T-helper 2 cell treated with Interferon-gamma antibody and Interleukin-4, amounts not matched to agents 100 ng/mL and 5 ng/mL, for 36 hours (primary cell): Measurements from ENCODE around the gene SFXN5. TPM values are rescaled to one million over a fixed set of nuclear protein-coding genes. Genes with fewer than 3 reads are reported as not detected.

Experiments
- intact Hi-C: fragments of 100-400 bp; cut with micrococcal nuclease; formaldehyde crosslinking; loops from one replicate; pipeline ENCODE4 v1.15.1; 2023
- total RNA-seq: library from RNA; stranded (reverse); gene quantifications from 2 replicates; pipeline ENCODE4 v1.2.3, GENCODE V29; 2022

SFXN5 gene
- total RNA-seq, 1 donor from 2014 or later = 13.7 TPM

DNA sequence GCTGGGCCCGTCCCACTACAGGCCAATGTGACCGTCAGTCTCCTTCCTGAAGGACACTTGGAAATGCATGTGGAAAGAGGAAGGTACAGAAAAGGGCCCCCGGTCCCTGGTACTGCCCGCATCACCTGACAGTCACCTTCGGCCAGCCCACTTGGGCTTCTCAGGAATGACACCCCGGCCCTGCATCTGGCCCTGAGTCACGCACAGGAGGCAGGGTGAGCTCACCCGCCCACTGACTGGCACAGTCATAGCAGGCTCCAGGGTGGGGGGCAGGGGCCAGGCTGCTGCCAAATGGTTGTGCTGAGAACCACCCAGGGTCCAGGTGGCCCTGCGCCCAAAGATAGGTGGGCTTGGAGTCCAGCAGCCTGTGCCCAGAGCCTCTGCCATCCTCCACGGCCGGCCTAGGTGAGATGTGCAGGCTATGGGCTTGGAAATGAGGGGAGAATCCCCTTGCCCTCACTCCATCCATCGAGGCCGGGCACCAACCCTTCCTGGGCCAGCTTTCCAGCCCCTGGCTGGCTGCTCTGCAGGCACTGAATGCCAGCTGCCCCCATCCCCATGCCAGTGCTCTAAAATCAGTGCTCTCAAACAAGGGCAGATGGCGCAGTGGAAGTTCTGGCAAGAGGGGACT is 140.1 kb downstream of the SFXN5 start:
- intact Hi-C loops = no loop called here

DNA sequence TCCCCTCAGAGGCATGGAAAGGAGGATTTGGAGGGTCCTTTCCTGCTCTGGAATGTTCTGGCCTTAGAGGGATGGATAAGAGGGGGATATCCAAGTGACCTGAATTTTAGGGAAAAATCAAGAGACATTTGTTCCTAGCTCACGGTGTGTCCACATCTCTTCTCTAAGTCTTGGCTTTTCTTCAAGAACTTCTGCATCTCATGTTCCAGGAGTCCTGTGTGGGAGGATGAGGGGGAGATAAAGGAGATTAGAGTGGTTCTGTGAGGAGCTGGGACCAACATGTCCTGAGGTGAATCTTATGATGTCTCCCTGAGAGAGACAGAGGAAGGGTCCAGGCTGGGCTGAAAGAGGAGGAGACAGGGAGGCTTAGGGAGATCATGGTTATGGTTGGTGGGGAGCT is 142.5 kb downstream of the SFXN5 start:
- intact Hi-C loops = no loop called here

DNA sequence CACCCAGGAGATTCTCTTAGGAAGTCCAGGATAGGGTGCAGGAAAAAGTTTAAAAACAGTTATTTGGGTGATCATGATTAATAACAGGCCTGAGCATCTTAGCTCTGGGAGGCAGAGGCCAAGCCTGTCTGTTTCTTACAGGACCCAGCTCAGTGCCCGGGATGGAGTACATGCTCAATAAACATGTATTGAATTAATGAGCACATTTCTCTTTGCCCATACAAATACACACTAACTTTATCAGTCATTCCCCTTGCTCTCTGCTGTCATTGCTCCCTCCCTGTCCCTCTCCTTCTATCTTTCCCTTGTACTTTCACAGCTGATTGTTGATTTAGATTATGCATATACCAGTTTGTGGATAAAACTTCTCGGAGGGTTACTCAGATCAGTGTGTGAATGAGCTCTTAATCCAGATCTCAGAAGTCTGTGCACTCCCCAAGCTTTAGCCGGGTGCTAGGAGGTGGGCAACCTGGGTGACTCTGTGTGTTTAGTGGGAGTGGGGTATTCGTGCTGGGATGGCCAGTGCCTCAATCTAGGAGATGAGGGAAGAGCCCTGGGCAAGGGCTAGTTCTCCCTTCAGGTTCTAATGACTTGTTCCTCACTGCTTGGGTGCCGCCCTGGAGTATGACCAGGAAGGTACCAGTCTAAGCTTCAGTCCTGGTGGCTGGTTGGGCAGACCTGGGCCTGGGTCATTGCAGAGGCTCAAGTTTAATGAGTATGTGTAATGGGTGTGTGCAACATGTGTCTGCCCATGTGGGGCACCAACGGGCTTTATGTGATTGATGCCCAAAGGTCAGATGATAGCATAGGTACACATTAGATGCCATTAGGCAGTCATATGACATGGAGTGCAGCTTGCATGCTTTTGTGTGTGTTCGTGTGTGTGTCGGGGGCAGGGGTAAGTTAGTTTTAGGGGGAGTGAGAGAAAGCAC is 143.6 kb downstream of the SFXN5 start:
- intact Hi-C loops = no loop called here

DNA sequence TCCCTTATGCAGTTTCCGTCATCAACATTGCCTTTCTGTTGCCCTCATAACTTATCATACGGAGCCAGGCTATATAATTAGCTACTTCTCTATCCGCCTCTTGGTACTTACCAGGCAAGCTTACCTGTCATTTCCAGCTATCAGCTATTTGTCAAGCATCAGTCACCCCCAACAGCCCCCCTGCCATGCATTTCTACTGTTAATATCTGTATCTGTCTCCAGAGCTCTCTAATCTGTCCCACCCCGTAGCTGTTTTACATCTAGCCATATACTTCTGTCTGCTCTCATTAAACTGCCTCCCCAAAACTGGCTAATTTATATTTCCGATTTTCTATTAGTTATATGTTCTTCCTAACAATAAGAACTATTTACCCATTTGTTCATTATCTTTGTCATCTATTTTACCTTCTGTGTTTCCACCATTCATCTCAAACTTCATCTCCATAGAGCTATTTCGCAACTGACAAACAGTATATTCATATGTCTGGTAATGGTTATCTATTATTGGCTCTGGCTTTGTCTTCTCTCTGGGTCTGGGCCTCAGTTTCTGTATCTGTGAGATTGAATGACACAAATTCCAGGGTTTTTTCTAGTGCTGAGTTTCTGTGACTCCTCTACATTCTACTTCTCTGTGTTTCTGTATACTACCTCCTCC is 144.6 kb downstream of the SFXN5 start:
- intact Hi-C loops = no loop called here

- intact Hi-C loops = no loop called here
Measured at GRCh38 chr2:72926368-72926767, 145.1 kb downstream of the SFXN5 start.

GRCh38 chr2:72925328-72925943 is 146.1 kb downstream of the SFXN5 start:
- intact Hi-C loops = no loop called here

DNA sequence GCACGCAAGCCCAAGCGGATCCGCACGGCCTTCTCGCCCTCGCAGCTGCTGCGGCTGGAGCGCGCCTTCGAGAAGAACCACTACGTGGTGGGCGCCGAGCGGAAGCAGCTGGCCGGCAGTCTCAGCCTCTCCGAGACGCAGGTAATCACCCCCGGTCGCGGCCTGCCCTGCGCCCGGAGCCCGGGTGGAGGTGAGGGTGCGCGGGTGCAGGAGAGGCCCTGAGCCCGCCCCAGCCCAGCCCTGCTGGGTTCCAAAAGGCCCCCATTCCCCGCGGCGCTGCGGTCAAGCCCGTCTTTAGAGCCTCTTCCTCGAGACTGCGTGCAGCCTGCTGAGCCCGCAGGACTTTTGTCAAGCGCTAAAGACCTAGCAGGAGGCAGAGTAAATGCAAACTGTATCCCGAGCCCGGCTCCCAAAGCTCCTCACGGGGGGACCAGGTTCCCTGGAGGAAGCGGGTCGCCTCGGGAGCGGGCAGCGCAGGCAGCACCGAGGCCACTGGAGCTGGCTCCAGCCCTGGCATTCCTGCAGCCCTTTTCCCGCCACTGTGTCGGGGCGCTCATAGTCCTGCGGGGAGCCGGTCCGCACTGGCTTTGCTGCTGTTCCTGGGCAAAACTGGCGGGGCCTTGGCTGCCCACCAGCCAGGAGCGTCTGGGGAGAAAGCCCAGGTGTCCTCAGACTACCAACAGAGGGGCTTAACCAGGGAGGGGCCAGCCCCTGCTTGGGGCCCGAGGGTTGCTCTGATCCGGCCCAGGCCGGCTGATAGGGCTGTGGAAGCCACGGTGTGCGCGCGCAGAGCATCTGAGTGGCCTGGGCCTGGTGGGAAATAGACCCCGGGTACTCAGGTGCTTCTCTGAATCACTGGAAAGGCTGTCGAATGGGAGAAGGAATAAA is 146.9 kb downstream of the SFXN5 start:
- intact Hi-C loops = no loop called here

- intact Hi-C loops = no loop called here
Measured at GRCh38 chr2:72923833-72924352, 147.6 kb downstream of the SFXN5 start.

DNA sequence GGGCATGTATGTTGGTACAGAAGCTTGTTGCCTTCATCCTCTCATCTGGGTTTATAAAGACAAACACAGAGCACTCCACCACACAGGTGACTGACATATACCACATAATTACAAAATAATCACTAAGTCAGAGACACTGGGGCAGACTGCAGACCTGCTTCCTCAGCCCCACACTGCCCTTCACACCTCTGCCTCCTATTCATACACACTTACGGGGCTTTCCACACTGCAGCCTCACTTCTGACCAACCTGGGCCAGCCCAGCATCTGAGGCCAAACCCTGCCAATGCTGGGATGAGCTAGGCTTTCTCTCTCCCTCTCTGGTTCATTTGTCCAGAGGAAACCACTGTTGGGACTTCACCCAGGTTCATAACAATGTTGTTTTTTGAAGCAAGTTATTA is 149.7 kb downstream of the SFXN5 start:
- intact Hi-C loops = no loop called here

DNA sequence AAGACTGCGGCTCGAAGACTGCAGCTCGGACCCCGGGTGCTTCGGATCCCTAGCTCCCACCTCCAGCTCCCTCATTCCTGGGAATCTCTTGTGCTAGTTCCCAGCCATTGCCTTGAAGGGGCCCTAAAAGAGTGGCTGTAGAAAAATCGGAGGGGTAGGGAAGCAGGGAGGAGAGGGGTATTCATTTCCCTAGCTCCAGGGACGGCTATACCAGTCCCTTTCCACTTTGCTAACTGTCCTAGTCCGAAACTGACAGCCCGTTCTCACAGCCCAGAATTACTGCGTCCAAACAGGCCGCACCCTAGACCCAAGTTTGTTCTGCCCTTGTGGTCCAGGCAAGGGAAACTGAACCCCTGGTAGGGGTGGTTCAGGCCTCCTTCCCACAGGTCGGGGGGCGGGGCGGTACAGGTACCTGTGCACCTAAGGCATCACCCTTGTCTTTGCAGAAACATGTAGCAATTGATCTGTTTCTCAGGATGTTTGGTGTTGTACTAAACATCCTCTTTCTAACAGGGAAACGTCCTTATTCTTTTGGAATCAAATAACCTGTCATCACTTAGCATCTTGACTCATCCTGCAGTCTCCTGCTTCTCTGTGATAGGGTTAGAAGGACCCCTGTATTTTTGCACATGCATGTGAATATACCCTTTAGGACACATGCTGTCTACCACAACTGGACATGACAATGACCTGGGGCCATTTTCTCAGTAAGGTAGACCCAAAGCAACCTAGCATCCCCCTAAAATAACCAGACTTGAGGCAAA is 150.2 kb downstream of the SFXN5 start:
- intact Hi-C loops = no loop called here

DNA sequence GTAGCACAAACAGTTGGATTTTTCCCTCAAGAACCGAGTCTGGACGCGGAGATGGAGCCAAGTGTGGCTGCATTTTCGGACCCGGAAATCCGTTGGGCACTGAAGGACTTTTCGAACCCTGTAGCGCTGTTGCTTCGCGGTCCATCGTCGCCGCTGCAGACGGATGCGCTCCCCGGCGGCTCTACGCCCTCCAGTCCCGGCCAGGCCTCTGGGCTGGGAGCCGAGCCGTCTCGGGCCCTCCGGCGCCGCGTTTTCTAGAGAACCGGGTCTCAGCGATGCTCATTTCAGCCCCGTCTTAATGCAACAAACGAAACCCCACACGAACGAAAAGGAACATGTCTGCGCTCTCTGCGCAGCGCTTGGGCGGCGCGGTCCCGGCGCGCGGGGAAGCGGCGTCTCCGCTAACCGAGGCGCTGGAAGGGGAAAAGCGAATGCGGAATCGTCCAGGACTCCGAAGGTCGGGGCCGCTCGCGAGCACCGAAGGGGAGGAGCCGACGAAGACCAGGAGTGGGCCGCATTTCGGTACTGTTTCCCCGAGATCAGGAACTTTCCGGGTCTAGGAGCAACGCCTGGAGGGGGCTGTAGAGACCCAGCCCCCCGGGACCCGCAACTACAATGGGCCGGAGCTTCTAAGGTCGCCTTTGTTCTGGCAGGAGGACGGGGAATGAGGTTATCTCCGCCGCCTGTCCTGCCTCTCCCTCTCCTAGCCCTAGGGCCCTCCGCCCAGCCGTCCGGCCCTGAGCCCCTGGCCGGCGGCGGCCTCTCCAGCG is 151.0 kb downstream of the SFXN5 start:
- intact Hi-C loops = no loop called here

DNA sequence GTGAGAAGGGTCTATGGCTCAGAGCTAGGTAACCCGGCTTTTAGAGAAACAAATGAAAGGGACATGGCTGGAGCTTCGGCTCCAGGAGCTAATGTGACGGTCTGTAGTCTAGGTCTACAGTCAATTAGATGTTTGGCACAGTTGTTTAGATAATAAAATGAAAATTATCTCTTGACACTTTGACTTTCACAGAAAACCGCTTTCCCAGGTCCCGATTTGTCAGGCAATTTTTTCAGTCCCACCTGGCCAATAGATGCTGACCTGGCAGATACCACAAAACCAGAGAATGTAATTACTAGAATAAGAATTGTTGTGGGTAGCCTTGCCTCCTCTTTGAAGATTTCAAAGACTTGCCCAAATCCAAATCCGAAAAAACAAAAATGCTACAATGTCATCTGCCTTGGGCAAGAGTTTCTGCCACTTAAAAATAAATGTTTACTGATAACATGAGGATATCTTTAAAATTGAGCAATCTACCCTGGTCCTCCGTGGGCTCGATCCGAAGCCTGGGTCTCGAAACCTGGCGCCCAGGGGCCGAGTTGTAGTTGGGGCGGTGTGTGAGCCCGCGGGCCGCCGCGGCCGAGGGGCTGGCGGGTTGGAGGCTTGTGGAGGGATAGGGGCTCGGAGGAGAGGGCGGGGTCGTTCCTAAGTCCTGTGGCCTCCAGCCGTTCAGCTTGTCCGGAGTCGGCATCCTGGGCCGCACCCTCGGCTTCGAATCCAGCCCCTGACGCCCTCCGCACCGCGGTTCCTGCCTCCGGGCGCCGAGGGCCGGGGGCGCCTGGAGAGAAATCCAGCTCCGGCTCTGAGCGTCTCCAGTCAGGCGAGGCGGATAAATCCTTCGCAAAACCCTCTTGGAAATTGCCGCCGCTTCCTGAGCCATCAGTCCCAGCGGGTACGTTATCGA is 151.8 kb downstream of the SFXN5 start:
- intact Hi-C loops = loop anchor here (5.0 kb wide), 1 partner anchor 772 kb away; the partner anchor contains the start of gene CYP26B1

DNA sequence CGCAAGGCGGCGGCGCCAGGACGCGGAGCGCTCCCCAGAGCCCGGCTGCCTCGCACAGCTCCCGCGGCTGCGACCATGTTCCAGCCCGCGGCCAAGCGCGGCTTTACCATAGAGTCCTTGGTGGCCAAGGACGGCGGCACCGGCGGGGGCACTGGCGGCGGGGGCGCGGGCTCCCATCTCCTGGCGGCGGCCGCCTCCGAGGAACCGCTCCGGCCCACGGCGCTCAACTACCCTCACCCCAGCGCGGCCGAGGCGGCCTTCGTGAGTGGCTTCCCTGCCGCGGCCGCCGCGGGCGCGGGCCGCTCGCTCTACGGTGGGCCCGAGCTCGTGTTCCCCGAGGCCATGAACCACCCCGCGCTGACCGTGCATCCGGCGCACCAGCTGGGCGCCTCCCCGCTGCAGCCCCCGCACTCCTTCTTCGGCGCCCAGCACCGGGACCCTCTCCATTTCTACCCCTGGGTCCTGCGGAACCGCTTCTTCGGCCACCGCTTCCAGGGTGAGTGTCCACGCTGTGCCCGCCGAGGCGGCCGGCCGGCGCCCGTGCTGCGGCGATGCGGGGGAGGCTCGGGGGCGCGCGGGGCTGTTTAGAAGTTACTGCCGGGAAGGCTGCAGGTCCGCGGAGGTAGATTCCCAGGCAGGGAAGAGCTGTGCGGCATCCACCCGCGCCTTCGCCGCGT is 153.5 kb downstream of the SFXN5 start:
- intact Hi-C loops = loop anchor here (5.0 kb wide), 1 partner anchor 771 kb away; the partner anchor contains the start of gene CYP26B1

DNA sequence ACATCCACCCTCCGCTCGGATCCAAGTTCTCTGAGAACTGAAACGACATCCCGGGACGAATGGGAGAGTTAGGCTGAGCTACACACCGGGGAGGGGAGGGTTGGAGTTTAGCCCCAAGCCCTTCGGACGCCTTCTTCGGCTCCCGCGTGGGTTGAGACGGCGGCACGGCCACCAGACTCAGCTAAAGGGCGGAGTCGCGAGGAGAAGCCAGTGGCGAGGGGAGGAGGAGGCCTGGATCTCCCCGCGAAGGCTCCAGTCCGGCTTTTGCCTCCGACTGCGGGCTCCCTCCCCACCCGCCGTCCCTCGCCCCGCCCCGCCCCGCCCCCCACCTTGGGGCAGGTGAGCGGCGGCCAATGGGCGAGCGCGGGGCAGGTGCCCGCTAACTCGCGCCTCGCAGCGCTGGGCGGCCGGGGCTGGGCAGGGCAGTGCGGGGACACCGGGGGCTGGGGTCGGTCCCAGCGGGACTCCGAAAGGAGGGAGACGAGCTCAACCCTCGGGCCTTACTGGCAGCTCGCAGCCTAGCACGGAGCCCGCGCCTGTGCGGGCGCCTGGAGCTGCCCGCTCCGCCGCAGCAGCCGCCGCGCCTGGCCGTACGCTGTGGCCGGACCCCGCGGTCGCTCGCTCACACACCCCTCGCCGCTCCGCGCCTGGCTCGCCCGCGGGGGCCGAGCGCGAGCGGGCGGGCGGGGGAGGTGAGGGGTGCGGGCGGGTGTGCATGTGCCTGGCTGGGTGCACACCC is 154.2 kb downstream of the SFXN5 start, which contains the start of gene EMX1:
TSS of gene EMX1 (plus strand) at position 382 of the 739 bp plus-strand sequence. CDS start at position 716, 334 bp downstream.
- intact Hi-C loops = loop anchor here (5.0 kb wide), 1 partner anchor 770 kb away; the partner anchor contains the start of gene CYP26B1

- intact Hi-C loops = loop anchor here (5.0 kb wide), 1 partner anchor 769 kb away; the partner anchor contains the start of gene CYP26B1
Measured at GRCh38 chr2:72916743-72917137, 154.8 kb downstream of the SFXN5 start.
